Gastrocnemius medialis (tissue), 4 donors: ENCODE results near the gene ADGRG1. TPM values are rescaled to one million over a fixed set of nuclear protein-coding genes. Genes with fewer than 3 reads are reported as not detected.

Experiments used
- ATAC-seq, 2 donors: fragments of 150-250 bp; one replicate each; pipeline ENCODE4 v1.9.1; 2016
- DNase-seq, 2 donors: peaks; one replicate each; pipeline ENCODE4 v3.0.0-alpha.2; 2019
- H3K27ac ChIP-seq, 4 donors: fragments of 200-600 bp; sonication (generic); 1 replicate in 1 of 4; 2 replicates in 3 of 4; pipeline ENCODE4 v1.5.1; 2016 to 2018; ENCODE audit warnings: mild to moderate bottlenecking in 2 of 4, moderate library complexity in 1 of 4
- H3K27me3 ChIP-seq, 3 donors: fragments of 200-600 bp; sonication (generic) in 2 of 3; 1 replicate in 1 of 3; 2 replicates in 2 of 3; pipeline versions ENCODE4 v1.5.1 to v1.6.0; 2016 to 2019; ENCODE audit warnings: mild to moderate bottlenecking in 1 of 3, moderate library complexity in 1 of 3
- H3K36me3 ChIP-seq, 2 donors: fragments of 200-600 bp; sonication (generic) in 1 of 2; one replicate each; pipeline ENCODE4 v1.5.1; 2017 to 2018
- H3K4me1 ChIP-seq, 2 donors: fragments of 200-600 bp; sonication (generic) in 1 of 2; one replicate each; pipeline ENCODE4 v1.5.1; 2016 to 2017; ENCODE audit warnings: mild to moderate bottlenecking in 2 of 2
- H3K4me3 ChIP-seq, 4 donors: fragments of 200-600 bp; sonication (generic) in 3 of 4; 1 replicate in 1 of 4; 2 replicates in 3 of 4; pipeline ENCODE4 v1.5.1; 2016 to 2019; ENCODE audit warnings: mild to moderate bottlenecking in 2 of 4
- H3K9me3 ChIP-seq, 3 donors: fragments of 200-600 bp; sonication (generic) in 2 of 3; 1 replicate in 1 of 3; 2 replicates in 2 of 3; pipeline ENCODE4 v1.5.1; 2016 to 2019
- CTCF ChIP-seq, 5 experiments: fragments of 450-650 bp in 3 of 5; fragments of 200-600 bp in 2 of 5; sonication (generic) in 2 of 5; IDR thresholded peaks in 4 of 5; conservative IDR thresholded peaks in 1 of 5; 1 replicate in 4 of 5; 2 replicates in 1 of 5; pipeline ENCODE4 v1.5.1; 2016 to 2019; ENCODE audit warnings: antibody characterized with exemption in 5 of 5, mild to moderate bottlenecking in 3 of 5, moderate library complexity in 3 of 5
- POLR2A ChIP-seq, 2 donors: fragments of 450-650 bp; IDR thresholded peaks; one replicate each; pipeline ENCODE4 v1.6.1; 2017; ENCODE audit warnings: antibody characterized with exemption in 2 of 2, mild to moderate bottlenecking in 2 of 2, moderate library complexity in 2 of 2
- in situ Hi-C, 4 donors: fragments of 200-750 bp; cut with MboI; loops; one replicate each; pipeline versions ENCODE4 v1.15.0 to v1.8.0; 2017; ENCODE audit warnings: low sequenced_read_pairs in 4 of 4
- intact Hi-C: fragments of 100-400 bp; cut with DNase I; formaldehyde crosslinking; loops from one replicate; pipeline ENCODE4 v1.15.1; 2023; ENCODE audit warnings: low total_unique reads
- total RNA-seq, 4 donors: library from RNA; depleted of rRNA; stranded (reverse); fragments of >200 nt; gene quantifications; one replicate each; pipeline versions ENCODE4 v1.1.0 to v1.2.3, GENCODE V29; 2016

Gene ADGRG1
- total RNA-seq, 4 donors from 2014 or later = 9.8 to 14.6 (median 13.3) TPM

GRCh38 chr16:57643147-57643874, 14.9 kb downstream of the ADGRG1 start:
- Histone ChIP-seq H3K27me3 (no peaks in the 10 kb centered on the region), H3K4me3 (no peak overlapping the region), H3K36me3 (no peaks in the 10 kb centered on the region), H3K27ac (peak overlapping the region; percentile 25 to 80 (median 71)), H3K9me3 (no peaks in the 10 kb centered on the region), H3K4me1 (peaks cover 0 to 6% of the 10 kb centered on the region in 2 donors)
- intact Hi-C loops = no loop called here
- DNase-seq (no peak), ATAC-seq (no peak)
- in situ Hi-C loops = no loop called here
- TF ChIP-seq POLR2A (IDR thresholded peaks at IDR 0.05) (no peak), CTCF (IDR thresholded peaks at IDR 0.05 in 4 of 5, conservative IDR thresholded peaks at IDR 0.05 in 1 of 5) (no peak)

- H3K27ac ChIP-seq = peak overlapping the region in 1 of 4 donors; percentile 74
- ATAC-seq = no peak
- no peaks in the 10 kb centered on the region for H3K36me3 ChIP-seq
- intact Hi-C loops = no loop called here
- H3K4me1 ChIP-seq = peaks cover 0 to 4% of the 10 kb centered on the region in 2 donors
- TF ChIP-seq CTCF (IDR thresholded peaks at IDR 0.05 in 4 of 5, conservative IDR thresholded peaks at IDR 0.05 in 1 of 5) (no peak), POLR2A (IDR thresholded peaks at IDR 0.05) (no peak)
- no peak for DNase-seq
- H3K27me3 ChIP-seq = no peaks in the 10 kb centered on the region
- H3K9me3 ChIP-seq = no peaks in the 10 kb centered on the region
- in situ Hi-C loops = no loop called here
- H3K4me3 ChIP-seq = no peak overlapping the region
These were observed 15.5 kb downstream of the ADGRG1 start for GRCh38 chr16:57643910-57644309.

GRCh38 chr16:57644383-57645014, 16.1 kb downstream of the ADGRG1 start:
- Histone ChIP-seq H3K27ac (peak overlapping the region in 1 of 4 donors; percentile 74), H3K9me3 (no peaks in the 10 kb centered on the region), H3K4me3 (no peak overlapping the region), H3K36me3 (no peaks in the 10 kb centered on the region), H3K4me1 (peaks cover 0 to 4% of the 10 kb centered on the region in 2 donors), H3K27me3 (no peaks in the 10 kb centered on the region)
- DNase-seq = no peak
- no peak for TF ChIP-seq CTCF (IDR thresholded peaks at IDR 0.05 in 4 of 5, conservative IDR thresholded peaks at IDR 0.05 in 1 of 5)
- TF ChIP-seq POLR2A (IDR thresholded peaks at IDR 0.05) = no peak
- ATAC-seq = no peak
- intact Hi-C loops (loop anchor here (5.0 kb wide), 1 partner anchor 42 kb away; no protein-coding TSS in a partner anchor), in situ Hi-C loops (no loop called here)

GRCh38 chr16:57645169-57645568, 16.7 kb downstream of the ADGRG1 start:
- Histone ChIP-seq H3K4me3 (peak overlapping the region in 1 of 4 donors; percentile 11), H3K9me3 (no peaks in the 10 kb centered on the region), H3K36me3 (no peaks in the 10 kb centered on the region), H3K27me3 (no peaks in the 10 kb centered on the region), H3K27ac (peak overlapping the region; percentile 24 to 77 (median 73)), H3K4me1 (peaks cover 0 to 4% of the 10 kb centered on the region in 2 donors)
- ATAC-seq (no peak), DNase-seq (no peak)
- in situ Hi-C loops = no loop called here
- intact Hi-C loops = loop anchor here (5.0 kb wide), 1 partner anchor 43 kb away; no protein-coding TSS in a partner anchor
- TF ChIP-seq POLR2A (IDR thresholded peaks at IDR 0.05) (no peak), CTCF (IDR thresholded peaks at IDR 0.05 in 4 of 5, conservative IDR thresholded peaks at IDR 0.05 in 1 of 5) (no peak)
